ENCODE measurements around the gene DPF1.
"Not testable (repeated sequence)": the region's sequence is repeated elsewhere in the genome, so short reads cannot be mapped to it uniquely, and the experiment has no call there.

DPF1 gene

DNA sequence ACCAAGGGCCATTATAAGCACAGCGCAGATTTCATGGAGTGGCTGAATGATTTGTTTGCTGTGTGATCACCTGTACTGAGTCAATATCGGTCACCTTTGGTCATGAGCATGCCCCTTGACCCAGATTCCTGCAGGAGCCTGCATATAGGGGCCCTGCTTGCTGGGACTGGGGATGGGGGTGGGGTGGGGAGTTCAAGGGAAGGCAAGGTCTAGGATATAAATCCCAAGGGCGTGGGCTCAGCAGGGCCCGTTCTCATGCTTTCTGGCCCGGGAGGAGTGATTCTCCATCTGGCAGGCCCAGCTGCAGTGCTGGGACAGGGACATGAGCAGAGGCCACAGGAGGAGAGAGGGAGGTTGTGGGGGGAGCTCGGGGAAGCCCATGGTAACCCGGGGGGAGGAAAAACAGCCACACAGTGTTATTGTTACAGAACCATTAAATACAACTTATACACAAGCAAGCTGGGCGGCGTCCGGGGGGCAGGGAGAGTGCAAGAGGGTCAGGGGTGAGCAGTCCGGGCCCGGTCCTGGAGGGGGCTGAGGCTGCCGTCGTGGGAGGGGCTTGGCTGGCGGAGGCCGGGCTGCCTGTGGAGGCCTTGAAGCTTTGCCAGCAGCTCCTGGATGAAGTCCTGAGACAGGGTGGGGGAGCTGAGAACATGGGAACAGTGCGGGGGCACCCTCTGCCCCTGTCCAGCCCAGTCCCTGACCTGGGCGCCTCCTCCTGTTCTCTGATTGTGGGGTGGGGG is 27.0 kb upstream of the DPF1 start:
- DNase-seq (ENCODE audit: low spot score): no peak

DNA sequence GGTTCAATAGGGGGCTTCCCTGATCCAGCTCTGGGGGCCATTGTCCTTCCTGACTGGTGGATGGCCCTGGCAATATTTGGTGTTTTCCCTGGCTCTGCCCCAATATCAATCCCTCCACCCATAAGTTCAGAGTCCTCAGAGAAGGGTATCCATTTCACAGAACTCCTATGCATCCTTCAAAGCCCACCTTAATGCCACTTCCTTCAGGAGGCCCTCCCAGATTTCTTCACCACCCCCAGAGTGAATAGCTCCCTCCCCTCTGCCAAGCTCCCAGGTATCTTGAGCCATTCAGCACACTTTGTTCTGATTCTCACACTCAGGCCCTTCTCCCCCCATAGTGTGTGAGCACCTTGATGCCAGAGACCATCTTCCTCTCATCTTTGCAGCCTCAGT is 26.4 kb upstream of the DPF1 start:
- no peak for DNase-seq (ENCODE audit: low spot score)

DNA sequence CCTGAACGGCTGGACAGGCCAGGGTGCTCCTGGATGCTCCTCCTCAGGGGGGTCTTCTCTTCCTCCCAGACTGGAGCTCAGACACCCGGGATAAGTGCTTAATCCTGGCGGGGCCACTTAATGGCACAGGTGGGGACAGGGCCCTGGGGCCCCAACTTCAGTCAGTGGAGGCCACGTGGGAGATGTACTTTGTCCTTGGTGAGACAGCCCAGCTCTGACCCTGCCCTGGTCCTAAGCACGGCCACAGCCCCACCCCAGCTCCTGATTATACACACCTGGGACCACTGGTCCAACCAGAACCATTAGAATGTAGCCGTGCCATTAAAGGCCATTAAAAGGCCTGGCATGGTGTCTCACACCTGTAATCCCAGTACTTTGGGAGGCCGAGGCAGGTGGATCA is 24.4 kb upstream of the DPF1 start:
- no peak for DNase-seq (ENCODE audit: low spot score)

DNA sequence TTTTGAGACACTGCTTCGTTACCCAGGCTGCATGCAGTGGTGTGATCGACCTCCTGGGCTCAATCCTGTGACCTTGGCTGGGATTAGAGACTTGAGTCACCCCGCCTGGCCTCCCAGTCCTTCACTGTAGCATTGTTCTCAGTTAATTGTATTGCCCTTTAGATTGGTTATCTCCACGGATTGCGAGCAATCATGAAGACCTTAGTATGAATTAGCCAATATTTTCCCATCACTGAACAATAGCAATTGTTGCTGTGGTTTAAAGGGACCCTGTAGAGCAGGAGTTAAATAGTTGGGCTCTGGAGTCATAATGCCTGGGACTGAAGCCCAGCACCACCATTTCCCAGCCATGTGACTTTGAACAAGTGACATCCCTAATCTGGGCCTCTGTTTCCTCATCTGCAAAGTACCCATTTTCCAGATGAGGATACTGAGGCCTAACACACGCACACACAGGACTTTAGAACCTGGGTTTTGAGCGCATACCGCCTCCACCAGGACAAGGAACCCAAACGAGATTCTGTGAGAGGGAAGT is 23.8 kb upstream of the DPF1 start:
- no peak for DNase-seq (ENCODE audit: low spot score)

DNA sequence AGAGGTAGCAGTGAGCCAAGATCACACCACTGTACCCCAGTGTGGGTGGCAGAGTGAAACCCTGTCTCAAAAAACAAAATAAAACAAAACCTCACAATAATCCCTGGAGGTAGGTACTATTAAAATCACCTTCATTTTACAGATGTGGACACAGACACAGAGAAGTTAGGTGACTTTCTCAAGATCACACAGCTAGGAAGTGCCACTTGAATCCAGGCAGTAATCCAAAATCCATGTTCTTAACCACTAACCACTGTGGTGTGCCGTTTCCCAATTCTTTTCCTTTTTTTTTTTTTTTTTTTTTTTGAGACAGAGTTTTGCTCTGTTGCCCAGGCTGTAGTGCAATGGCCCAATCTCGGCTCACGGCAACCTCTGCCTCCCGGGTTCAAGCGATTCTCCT is 23.1 kb upstream of the DPF1 start:
- DNase-seq (ENCODE audit: low spot score): no peak

DNA sequence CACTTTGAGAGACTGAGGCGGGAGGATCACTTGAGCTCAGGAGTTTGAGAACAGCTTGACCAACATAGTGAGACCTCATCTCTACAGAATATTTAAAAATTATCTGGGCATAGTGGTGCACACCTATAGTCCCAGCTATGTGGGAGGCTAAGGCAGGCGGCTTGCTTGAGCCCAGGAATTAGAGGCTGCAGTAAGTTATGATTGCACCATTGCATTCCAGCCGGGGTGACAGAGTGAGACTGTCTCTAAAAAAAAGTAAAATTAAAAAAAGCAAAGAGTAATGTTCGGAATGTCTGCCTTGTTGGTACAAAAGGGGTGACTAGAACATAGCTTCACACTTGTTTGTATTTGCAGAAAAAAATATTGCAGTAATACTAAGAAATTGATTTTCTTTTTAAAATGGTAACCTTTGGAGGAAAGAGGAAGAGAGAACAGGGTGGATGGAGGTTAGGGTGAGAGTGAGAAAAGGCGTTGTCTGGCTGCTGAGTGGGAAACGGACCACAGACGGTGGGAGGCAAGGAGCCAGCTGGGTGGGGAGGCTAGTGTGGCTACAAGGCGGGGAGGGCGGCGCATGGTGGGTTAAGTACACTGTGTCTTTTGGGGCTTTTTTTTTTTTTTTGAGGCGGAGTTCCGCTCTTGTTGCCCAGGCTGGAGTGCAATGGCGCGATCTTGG is 21.9 kb upstream of the DPF1 start:
- DNase-seq (ENCODE audit: low spot score): no peak

DNA sequence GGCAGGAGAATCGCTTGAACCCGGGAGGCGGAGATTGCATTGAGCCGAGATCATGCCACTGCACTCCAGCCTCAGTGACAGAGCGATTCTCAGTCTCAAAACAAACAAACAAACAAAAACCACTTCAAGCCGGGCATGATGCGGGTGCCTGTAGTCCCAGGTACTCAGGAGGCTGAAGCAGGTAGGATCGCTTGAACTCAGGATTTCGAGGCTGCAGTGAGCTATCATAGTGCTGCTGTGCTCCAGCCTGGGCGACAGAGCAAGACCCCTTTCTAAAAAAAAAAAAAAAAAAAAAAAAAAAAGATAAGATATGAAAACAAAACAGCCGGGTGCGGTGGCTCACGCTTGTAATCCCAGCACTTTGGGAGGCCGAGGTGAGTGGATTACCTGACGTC is 19.3 kb upstream of the DPF1 start:
- DNase-seq (ENCODE audit: low spot score): no peak

DNA sequence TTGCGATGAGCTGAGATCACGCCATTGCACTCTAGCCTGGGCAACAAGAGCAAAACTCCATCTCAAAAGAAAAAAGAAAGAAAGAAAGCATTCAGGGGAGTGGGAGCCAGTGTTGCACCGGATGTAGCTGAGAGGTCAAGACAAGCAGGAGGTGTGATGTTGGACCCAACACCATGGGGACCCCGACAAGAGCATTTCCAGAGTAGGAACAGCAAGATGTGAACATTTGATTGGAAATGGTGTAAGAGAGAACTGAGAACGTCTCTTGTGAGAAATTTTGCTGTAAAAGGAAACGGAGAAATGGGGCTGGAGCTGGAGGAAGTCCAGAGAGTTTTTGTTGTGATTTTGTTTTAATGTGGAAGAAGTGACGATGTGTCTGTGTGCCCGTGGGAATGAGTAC is 15.8 kb upstream of the DPF1 start:
- no peak for DNase-seq (ENCODE audit: low spot score)

DNA sequence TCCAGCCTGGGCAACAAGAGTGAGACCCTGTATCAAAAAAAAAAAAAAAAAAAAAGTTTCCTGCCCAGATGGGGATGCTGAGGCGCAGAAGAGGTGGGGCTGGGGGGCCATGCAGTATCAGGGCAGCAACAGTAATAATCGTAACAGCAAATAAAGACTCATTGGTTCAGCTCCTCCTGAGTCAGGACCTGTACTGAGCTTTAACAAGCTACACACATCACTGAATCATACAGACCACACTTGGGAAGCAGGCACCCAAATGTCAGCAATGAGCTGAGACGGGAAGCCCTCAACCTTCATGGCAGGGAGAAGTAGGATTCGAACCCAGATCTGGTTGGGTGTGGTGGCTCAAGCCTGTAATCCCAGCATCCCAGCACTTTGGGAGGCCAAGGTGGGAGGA is 10.6 kb upstream of the DPF1 start:
- DNase-seq (ENCODE audit: low spot score): no peak

DNA sequence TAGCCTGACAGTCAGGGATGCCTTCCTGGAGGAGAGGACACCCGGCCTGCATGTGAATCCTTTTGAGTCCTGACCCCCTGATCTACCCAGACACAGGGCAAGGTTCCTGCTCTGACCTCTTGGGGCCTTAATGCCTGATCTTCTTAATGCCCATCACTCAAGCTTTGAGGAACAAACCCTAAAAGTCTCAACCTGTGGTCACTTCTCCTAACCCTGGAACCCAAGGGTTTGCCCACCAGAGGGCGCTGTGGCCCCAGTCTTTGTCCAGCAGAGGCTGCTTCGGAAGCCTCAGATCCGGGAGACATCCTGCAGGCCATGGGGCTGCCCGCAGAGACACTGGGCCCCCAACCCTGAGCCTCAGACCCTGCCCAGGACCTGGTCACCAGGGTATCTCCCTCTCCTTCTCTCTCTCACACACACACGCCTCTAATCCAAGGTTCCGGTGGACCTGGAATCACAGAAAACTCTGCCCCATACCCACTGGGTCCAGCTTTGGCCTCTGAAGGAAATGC is 9.8 kb upstream of the DPF1 start:
- DNase-seq (ENCODE audit: low spot score): peak; percentile 73

DNA sequence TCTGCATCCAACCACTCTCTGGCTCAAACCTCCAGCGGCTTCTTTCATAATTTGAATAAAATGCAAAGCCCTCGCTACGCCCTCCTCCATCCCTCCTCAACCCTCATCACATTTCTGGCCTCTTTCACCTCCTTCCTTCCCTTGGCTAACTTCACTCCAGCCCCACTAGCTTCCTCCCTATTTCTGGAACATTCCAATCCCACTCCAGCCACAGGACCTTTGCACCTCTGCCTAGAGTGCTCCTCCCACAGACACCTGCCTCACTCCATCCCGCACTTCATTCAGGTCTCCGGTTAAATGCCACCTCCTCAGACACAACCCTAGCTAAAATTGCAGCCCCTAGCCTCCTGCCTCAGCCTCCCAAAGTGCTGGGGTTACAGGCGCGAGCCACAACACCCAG is 7.9 kb upstream of the DPF1 start:
- DNase-seq (ENCODE audit: low spot score): no peak

DNA sequence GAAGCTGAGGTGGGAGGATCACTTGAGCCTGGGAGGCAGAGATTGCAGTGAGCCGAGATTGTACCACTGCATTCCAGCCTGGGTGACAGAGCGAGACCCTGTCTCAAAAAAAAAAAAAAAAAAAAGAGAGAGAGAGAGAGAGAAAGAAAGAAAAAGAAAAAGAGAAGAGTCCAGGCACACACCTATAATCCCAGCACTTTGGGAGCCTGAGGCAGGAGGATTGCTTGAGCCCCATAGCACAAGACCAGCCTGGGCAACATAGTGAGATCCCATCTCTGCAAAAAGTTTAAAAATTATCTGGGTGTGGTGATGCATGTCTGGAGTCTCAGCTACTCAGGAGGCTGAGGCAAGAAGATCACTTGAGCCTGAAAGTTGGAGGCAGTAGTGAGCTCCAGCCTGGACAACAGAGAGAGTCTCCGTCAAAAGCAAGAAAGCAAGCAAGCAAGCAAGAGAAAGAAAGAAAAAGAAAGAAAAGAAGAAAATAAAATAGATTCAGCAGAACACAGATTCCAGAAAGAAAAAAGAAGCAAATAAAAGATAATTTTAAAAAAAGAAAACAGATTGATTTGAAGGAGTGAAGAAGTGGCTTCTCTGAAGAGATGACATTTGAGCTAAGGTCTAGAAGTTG is 6.6 kb upstream of the DPF1 start:
- not testable (repeated sequence) for DNase-seq (ENCODE audit: low spot score)

DNA sequence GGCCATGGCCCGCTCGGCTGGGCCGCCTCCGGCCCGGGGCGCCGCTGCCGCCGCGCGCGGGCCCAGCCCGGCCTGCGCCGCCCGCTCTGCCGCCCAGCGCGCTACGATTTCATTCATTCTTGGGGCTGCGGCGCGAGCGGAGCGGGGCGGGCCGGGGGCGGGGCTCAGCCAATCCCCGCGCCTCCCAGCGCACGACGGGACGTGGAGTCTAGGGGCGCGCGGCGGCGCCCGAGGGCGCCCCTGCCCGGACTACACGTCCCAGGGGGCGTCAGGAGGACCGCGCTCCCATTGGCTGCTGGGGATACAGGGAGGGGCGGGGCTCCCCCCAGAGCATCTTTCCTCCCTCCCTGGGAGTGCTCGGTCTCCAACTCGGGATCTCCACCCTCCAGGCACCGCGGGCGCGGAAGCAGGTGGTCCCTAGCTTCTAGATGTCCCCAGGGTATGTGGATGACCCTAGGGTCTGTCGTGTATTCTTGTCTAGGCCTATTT is 5.6 kb upstream of the DPF1 start:
- DNase-seq (ENCODE audit: low spot score): peak; percentile 42

DNA sequence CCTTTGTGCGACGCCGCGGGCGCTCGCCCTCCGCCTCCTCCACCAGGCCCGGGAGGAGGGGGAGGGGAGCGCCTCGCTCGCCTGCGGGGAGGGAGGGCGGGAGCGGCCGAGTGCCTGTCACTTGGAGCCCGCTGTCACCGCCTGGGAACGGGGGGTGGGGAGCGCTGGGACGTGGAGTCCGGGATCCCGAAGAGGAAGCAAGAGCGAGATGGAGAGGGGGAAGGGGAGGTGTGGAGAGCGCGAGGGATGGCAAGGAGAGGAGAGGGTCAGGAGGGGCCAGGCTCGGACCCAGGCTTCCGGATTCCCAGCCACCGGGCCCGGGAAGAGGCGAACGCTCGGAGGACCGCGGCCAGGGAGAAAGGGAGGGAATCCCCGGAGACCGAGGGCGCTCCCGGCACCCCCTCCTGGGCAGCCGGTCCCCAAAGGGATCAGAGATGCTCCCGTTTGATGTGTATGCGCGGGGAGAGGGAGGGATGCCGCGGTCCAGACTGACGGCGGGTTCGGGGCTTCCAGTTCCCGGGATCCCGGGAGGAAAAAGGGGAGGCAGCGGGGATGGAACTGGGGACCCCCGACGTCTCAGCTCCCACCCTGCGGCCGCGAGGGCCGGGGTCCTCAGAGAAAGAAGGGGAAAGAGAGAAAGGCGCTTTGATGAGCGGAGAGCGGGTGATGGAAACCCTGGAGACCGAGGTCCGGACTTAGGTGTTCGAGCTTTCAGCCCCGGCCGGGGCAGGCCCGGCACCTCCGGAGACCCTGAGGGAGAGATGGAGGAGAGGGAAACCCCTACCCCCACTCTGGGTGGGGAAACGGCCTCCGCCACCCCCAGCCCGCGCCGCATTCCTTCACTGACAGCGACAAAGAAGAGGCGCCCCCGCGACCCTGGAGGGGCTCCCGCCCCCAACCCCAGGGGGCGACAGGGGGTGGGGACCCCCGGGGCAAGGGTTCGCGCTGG is 4.7 kb upstream of the DPF1 start:
- no peak for DNase-seq (ENCODE audit: low spot score)

DNA sequence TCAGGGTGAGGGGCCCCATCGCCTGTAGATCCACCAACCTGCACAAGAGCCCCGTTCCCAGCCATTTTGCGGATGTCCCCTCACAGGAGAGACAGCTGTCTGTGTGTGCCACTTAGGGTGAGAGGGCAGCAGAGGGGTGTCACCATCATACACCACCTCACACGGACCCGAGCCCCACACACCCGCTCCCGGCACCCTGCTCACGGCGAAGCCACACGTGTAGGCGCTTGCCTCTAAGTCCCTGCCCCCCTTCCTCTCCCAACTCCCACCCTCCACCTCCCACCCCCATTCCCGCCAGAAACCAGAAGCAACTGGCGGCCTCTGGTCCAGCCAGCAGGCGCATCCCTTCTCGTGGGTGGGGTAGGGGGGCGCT is 4.0 kb upstream of the DPF1 start:
- DNase-seq (ENCODE audit: low spot score): no peak

DNA sequence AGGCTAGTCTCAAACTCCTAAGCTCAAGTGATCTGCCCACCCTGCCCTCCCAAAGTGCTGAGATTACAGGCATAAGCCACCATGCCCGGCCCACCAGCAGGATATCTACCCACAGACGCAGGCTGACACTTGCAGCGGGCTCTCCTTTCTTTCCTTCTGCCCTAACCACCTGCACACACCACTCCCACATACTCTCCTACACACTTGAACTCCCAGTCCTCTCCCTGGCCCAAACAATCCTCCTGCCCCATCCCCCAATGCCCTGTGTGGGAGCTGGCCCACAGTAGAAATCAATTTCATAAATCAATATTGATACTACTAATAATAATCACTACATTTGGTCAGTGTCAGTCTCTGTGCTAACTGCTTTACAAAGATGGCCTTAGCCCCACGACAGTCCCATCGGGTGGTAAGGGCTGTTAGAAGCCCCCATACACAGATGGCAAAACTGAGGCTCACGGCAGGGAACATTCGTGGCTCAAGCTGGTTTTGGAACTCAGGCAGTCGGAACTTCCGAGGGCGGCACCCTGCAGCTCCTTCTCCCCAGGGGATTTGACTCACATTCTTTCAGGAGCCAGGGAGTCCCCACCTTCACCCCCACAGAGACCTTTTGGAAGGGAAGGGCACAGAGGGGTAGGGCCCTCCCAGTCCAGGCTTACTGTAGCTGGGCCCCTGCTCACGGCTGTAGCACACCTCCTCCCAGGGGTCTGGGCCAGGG is 3.4 kb upstream of the DPF1 start:
- DNase-seq (ENCODE audit: low spot score): no peak

DNA sequence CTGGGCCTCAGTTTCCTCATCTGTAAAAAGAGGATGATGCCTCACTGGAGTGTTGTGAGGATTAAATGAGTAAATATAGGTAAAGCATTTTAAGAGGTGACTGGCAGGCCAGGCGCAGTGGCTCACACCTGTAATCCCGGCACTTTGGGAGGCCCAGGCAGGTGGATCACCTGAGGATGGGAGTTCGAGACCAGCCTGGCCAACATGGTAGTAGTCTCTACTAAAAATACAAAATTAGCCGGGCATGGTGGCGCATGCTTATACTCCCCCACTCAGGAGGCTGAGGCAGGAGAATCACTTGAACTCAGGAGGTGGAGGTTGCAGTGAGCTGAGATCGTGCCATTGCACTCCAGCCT is 819 bp upstream of the DPF1 start:
- DNase-seq (ENCODE audit: low spot score): not testable (repeated sequence)

DNA sequence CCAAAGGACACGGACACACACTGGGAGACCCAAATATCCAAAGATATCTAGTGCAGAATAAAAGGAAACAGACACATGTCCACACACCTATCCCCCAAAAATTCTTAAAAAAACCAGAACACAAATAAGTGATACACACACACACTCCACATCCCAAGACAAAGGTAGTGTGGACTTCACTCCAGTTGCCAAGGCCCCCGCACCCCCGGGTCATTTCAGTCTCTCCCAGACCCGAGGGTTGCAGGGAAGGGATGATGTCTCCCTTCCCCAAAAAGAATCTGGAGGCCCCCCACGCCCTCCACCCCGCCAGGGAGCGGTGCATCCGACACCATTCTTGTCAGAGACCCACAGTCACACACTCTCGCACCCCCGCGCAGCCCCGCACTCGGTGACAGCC is 407 bp downstream of the DPF1 start:
- DNase-seq (ENCODE audit: low spot score): no peak

DNA sequence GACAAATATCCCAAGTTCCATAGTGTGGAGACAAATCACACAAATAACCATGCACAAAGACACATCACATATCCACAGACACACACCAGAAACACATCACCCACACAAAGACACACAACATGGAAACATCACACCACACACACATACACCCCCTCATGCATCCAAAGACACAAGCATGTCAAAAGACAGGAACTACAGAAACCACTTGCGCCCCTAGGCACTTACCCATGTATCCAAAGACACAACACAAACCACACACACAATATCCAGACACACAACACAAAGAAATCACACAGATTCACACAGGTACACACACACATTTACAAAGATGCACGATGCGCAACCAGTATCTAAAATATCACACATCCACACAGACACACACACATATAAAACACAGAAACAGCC is 901 bp downstream of the DPF1 start:
- no peak for DNase-seq (ENCODE audit: low spot score)

DNA sequence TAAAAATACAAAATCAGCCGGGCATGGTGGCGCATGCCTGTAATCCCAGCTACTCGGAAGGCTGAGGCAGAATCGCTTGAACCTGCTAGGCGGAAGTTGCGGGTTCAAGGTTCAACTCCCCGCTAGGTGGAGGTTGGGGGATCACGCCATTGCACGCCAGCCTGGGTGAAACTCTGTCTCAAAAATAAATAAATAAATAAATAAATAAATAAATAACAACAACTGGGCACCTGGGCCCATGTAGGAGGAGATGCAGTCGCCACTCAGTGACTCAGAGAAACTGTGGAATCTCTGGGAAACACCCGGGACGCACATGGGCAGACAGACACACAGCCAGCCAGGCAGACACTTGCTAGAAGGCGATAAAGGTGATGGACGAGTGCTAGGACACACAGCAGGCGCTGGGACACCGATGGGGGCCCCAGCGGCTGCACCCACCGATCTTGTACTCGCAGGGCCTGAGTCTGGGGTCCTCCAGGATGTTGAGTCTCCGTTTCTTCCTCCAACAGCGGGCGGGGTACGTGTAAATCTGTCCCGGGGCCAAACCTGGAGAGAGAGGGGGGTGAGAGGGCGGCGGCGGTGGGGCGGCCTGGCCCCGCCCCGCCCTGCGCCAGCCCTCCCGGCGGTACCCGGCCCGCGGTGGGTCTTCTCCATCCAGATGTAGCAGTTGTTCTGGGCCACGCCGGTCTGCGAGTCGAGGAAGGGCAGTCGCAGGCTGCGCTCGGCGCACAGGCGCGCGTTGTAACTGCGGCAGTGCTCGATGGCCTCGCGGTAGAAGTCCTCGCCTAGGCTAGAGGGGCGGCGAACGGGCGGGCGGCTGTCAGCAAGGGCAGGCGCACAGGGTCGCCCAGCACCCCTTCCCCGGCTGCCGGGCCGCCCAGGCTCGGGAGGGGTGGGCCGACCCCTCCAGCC is 1.8 kb downstream of the DPF1 start:
- peak; percentile 47 for DNase-seq (ENCODE audit: low spot score)

Measured in kidney tubule cell (primary cell).